ENCODE results near the gene CLTCL1.
A peak's percentile ranks its signal among the peaks of the same experiment; 100 is the strongest.
"Not testable (repeated sequence)": the region's sequence is repeated elsewhere in the genome, so short reads cannot be mapped to it uniquely, and the experiment has no call there.

The CLTCL1 gene

DNA sequence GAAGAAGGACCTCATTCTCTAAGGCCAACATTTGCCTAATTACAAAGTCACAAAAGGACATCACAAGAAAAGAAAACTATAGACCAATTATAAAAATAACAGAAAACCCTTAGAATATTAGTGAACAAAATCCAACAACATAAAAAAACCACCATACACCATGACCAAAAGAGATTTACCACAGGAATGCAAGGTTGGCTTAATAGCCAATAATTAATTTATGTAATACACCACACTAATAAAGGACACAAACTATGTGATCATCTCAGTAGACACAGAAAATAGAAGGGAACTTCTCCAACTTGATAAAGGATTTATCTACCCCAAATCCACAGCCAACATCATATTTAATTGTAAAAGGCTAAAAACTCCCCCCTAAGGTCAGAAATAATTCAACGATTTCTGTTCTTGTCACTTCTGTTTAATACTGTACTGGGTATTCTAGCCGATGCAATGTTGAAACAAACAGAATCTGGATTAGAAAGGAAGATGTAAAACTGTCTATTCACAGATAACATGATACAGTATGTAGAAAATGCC, 24.9 kb downstream of the CLTCL1 start:
- no peak overlapping the region for H2AFZ ChIP-seq
- H3K4me3 ChIP-seq (ENCODE audit: low read depth, low read length) = no peak overlapping the region
- no peak overlapping the region for H3K9ac ChIP-seq
- no peaks in the 10 kb centered on the region for H3K36me3 ChIP-seq (ENCODE audit: control insufficient read depth, insufficient read depth, low read length)
- H3K4me1 ChIP-seq = no peaks in the 10 kb centered on the region
- no peaks in the 10 kb centered on the region for H3K9me3 ChIP-seq (ENCODE audit: control insufficient read depth, low read length)
- no peak overlapping the region for H3K4me2 ChIP-seq (ENCODE audit: low read length)
- TF ChIP-seq, protein P1, sequence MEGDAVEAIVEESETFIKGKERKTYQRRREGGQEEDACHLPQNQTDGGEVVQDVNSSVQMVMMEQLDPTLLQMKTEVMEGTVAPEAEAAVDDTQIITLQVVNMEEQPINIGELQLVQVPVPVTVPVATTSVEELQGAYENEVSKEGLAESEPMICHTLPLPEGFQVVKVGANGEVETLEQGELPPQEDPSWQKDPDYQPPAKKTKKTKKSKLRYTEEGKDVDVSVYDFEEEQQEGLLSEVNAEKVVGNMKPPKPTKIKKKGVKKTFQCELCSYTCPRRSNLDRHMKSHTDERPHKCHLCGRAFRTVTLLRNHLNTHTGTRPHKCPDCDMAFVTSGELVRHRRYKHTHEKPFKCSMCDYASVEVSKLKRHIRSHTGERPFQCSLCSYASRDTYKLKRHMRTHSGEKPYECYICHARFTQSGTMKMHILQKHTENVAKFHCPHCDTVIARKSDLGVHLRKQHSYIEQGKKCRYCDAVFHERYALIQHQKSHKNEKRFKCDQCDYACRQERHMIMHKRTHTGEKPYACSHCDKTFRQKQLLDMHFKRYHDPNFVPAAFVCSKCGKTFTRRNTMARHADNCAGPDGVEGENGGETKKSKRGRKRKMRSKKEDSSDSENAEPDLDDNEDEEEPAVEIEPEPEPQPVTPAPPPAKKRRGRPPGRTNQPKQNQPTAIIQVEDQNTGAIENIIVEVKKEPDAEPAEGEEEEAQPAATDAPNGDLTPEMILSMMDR (IDR thresholded peaks at IDR 0.05) = no peak
- no peaks in the 10 kb centered on the region for H3K79me2 ChIP-seq
- no peak overlapping the region for H3K27ac ChIP-seq
- H3K27me3 ChIP-seq (ENCODE audit: control insufficient read depth, insufficient read depth, low read length) = no peaks in the 10 kb centered on the region

- H2AFZ ChIP-seq = no peak overlapping the region
- TF ChIP-seq, protein P1 (IDR thresholded peaks at IDR 0.05) = no peak
Measured at GRCh38 chr22:19265779-19266178, 25.7 kb downstream of the CLTCL1 start.

DNA sequence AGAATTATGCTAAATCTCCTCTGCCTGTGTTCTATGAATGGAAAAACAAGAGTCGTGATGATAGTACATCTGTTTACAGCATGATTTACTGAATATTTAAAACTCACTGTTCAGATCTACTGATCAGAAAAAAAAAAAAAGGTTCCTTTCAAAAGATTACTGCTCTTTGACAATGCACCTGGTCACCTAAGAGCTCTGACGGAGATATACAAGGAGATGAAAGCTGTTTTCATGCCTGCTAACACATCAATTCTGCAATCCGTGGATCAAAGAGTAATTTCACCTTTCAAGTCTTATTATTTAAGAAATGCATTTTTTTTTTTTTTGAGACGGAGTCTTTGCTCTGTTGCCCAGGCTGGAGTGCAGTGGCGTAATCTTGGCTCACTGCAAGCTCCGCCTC, 30.7 kb downstream of the CLTCL1 start:
- no peak overlapping the region for H3K4me2 ChIP-seq (ENCODE audit: low read length)
- no peak overlapping the region for H3K4me3 ChIP-seq (ENCODE audit: low read depth, low read length)
- H3K9ac ChIP-seq = no peak overlapping the region
- no peak overlapping the region for H3K27ac ChIP-seq
- TF ChIP-seq, protein P1 (IDR thresholded peaks at IDR 0.05) = no peak
- no peaks in the 10 kb centered on the region for H3K9me3 ChIP-seq (ENCODE audit: control insufficient read depth, low read length)
- H3K79me2 ChIP-seq = no peaks in the 10 kb centered on the region
- H3K36me3 ChIP-seq (ENCODE audit: control insufficient read depth, insufficient read depth, low read length) = no peaks in the 10 kb centered on the region
- no peak overlapping the region for H2AFZ ChIP-seq
- no peaks in the 10 kb centered on the region for H3K27me3 ChIP-seq (ENCODE audit: control insufficient read depth, insufficient read depth, low read length)
- no peaks in the 10 kb centered on the region for H3K4me1 ChIP-seq

More at GRCh38 chr22:19265779-19266178, 25.7 kb downstream of the CLTCL1 start:
- H3K9ac ChIP-seq = no peak overlapping the region
- H3K4me2 ChIP-seq (ENCODE audit: low read length) = no peak overlapping the region
- H3K4me1 ChIP-seq = no peaks in the 10 kb centered on the region
- no peak overlapping the region for H3K4me3 ChIP-seq (ENCODE audit: low read depth, low read length)
- H3K27me3 ChIP-seq (ENCODE audit: control insufficient read depth, insufficient read depth, low read length) = no peaks in the 10 kb centered on the region
- no peaks in the 10 kb centered on the region for H3K36me3 ChIP-seq (ENCODE audit: control insufficient read depth, insufficient read depth, low read length)
- no peaks in the 10 kb centered on the region for H3K9me3 ChIP-seq (ENCODE audit: control insufficient read depth, low read length)
- H3K79me2 ChIP-seq = no peaks in the 10 kb centered on the region
- no peak overlapping the region for H3K27ac ChIP-seq

GRCh38 chr22:19260194-19260593, 31.3 kb downstream of the CLTCL1 start:
- Histone ChIP-seq H3K4me3 (ENCODE audit: low read depth, low read length) (no peak overlapping the region), H2AFZ (no peak overlapping the region), H3K27ac (no peak overlapping the region), H3K9ac (no peak overlapping the region), H3K4me2 (ENCODE audit: low read length) (peak overlapping the region; percentile 2), H3K36me3 (ENCODE audit: control insufficient read depth, insufficient read depth, low read length) (no peaks in the 10 kb centered on the region), H3K79me2 (no peaks in the 10 kb centered on the region), H3K9me3 (ENCODE audit: control insufficient read depth, low read length) (no peaks in the 10 kb centered on the region), H3K4me1 (no peaks in the 10 kb centered on the region), H3K27me3 (ENCODE audit: control insufficient read depth, insufficient read depth, low read length) (no peaks in the 10 kb centered on the region)
- TF ChIP-seq, protein P1 (IDR thresholded peaks at IDR 0.05) = no peak

GRCh38 chr22:19258968-19259288, 32.6 kb downstream of the CLTCL1 start:
- H3K9me3 ChIP-seq (ENCODE audit: control insufficient read depth, low read length); H3K9ac ChIP-seq; H3K79me2 ChIP-seq; H3K27me3 ChIP-seq (ENCODE audit: control insufficient read depth, insufficient read depth, low read length); H2AFZ ChIP-seq; H3K4me1 ChIP-seq; H3K4me2 ChIP-seq (ENCODE audit: low read length); H3K36me3 ChIP-seq (ENCODE audit: control insufficient read depth, insufficient read depth, low read length); H3K4me3 ChIP-seq (ENCODE audit: low read depth, low read length); H3K27ac ChIP-seq: not testable (repeated sequence)
